ENCODE results near the gene MXD3. TPM values are rescaled to one million over a fixed set of nuclear protein-coding genes. Genes with fewer than 3 reads are reported as not detected.
"Not testable (repeated sequence)": the region's sequence is repeated elsewhere in the genome, so short reads cannot be mapped to it uniquely, and the experiment has no call there.

Gene MXD3, protein sequence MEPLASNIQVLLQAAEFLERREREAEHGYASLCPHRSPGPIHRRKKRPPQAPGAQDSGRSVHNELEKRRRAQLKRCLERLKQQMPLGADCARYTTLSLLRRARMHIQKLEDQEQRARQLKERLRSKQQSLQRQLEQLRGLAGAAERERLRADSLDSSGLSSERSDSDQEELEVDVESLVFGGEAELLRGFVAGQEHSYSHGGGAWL
- total RNA-seq: 1 to 10 TPM; 5.4 to 6.1 TPM
- long read RNA-seq, donor 1, partial matches to known transcripts: 0 of 1 reads
- long read RNA-seq, donor 1, other reads (novel, unspliced or antisense): 1 of 1 reads
- long read RNA-seq, donor 2, partial matches to known transcripts: 0 of 2 reads
- long read RNA-seq, donor 2, other reads (novel, unspliced or antisense): 1 of 2 reads

DNA sequence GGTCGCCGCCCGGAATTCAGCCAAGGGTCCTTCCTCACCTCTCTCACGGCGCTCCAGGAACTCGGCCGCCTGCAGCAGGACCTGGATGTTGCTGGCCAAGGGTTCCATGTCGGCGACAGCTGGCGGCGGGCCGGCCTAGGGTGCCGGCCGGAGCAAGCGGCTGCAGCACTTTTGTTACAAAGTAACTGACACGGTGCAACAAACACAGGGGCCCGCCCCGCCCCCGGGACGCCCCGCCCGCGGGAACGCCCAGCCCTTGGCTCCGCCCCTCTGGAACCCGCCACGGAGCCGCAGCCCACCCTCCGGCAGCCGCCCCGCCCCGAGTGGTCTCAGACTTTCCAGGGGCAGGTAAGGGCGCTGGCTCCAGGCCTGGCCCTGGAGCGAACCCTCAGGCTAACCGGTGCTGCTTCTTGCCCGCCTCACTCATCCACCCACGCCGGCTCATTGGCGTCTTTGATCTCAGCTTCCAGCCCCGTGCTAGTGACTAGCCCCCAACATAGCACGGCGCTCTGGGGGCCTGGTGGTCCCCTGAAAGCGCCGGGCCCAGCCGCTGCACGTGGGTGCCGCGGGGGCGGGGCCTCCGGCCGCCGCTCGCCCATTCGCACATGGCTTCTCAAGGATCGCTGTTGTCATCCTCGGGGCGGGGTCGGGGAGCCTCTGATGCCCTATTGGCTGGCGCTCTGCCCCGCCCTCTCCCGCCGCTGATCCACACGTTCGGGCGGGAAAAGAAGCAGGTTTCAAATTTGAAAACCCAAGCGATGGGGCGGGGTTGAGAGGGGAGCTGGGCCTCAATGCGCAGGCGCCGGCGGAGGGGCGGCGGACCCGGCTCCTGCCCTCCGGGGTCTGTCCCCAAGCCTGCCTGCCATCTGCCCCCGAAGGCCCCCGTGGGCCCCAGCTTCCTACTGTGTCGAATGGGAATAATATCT, at the start of gene MXD3:
Gene MXD3 (minus strand): TSS at position 176 of the 926 bp plus-strand sequence. CDS start 68 bp downstream, at position 108.
- intact Hi-C loops (cut with DNase I): loop anchor here in 1 of 2 donors (10.0 kb wide), 1 partner anchor 73 kb away; the partner anchor contains the start of gene SLC34A1
- peak; percentile 99 for DNase-seq (ENCODE audit: low spot score)

DNA sequence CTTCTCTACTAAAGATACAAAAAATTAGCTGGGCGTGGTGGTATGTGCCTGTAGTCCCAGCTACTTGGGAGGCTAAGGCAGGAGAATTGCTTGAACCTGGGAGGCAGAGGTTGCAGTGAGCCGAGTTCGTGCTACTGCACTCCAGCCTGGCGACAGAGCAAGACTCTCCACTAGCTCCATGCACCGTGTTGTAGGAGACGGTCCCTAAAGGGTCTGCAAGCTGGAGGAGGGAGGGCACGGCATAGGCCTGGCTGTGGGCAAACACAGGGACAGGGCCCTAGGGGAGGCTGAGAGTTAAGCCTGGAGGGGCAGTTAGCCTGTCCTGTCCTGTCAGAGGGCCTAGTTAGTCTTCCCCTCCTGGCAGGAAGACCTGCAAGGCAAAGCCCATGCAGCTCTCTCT, 49.0 kb upstream of the MXD3 start:
- DNase-seq (ENCODE audit: low spot score); intact Hi-C loops (cut with DNase I): not testable (repeated sequence)

DNA sequence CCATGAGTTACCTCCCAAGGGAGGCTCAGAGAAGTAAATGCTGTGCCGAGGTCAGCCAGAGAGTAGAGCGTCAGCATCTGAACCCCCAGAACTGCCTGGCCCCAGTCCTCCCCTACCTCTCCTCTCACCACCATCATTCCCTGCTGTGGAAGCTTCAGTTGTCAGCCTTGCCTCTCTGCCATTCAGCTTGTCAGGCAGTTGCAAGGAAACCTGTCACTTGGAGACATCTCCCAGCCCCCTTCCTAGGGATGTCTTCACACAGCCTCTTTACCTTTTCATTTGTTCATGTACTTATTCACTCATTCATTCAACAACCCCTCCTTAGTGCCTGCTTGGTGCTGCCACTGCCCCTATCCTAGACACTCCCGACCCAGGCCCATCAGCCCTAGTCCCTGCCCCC, 48.2 kb upstream of the MXD3 start:
- intact Hi-C loops (cut with DNase I): no loop called here
- no peak for DNase-seq (ENCODE audit: low spot score)

DNA sequence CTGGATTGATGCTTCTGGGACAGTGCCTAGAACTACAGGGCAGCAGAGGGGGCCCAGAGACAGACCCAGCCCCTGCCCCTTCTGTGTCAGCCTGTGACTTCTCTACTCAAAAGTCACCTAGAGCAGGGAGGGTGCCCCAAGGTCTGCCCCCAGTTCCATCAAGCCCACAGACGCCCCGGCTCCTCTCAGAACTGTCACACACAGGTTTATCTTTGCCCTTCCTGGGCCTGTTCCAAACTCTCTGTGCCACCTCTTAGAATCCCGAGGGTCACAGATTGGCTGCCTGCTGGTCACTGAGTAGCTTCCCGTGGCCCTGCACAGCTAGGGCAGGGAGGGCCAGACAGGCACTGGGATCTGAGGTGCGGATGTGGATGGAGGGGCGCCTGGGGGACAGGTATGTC, 47.8 kb upstream of the MXD3 start:
- peak; percentile 66 for DNase-seq (ENCODE audit: low spot score)
- intact Hi-C loops (cut with DNase I): no loop called here

DNA sequence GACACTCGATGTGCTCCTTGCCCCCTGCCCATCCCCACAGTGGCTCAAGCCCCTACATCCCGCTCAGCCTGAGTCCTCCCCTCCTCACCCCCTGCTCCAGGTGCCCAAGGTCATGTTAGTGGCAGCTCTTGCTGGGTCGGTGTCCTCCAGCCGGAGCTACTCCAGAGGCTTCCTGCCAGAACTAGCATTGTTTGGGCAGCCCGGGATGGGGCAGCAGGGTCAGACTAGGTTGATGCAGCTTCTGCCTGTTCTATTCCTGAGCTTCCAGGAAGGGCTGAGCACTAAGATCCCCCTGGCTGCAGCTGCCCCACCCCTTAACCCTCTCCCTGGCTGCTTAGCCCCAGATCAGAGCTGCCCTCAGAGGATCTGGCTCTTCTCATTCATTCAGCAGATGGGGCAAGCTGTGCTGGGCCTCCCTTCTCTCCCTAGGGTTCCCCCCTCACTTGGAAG, 46.7 kb upstream of the MXD3 start:
- intact Hi-C loops (cut with DNase I): no loop called here
- peak; percentile 31 for DNase-seq (ENCODE audit: low spot score)

DNA sequence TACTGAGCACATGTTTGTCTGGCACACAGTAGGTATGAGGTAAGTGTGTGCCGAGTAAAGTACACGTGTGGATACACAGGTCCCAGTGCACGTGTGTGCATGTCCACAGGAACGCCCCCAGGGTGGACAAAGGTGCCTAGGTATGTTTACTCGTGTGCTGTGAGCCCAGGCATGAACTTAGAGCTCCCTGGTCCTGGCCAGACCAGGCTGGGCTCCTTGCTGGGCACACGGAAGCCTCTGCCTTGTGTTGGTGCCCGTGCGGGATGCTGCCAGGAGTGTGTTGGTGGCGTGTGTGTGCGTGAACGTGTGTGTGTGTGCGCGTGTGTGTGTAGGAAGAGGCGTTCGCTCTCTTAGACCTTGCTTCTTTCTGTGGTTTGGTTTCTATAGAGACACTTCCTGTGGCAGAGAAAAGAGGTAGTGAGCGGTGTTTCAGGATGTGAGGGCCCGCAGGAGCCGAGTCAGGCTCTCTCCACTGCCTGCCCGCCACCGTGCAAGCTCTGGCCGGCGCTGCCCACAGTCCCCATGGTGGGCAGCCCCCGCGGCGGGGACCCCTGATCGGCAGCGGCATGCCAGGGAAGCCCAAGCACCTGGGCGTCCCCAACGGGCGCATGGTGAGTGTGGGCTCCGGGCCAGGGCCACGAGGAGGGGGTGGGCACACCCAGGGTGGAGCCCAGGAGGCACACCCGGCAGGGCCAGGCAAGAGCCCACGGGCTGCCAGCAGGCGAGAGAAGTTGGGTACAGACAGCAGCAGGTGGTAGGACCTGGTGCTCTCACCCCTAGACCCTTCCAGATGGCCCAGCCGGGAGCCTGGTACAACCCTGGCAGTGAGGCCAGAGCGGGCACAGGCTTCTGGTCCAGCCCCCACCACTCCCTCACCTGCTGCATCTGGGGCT, 46.0 kb upstream of the MXD3 start, which contains the start of gene RGS14:
Gene RGS14 (plus strand): TSS at position 466 of the 893 bp plus-strand sequence. CDS start 101 bp downstream, at position 567.
- DNase-seq (ENCODE audit: low spot score): peak; percentile 86
- intact Hi-C loops (cut with DNase I): no loop called here

DNA sequence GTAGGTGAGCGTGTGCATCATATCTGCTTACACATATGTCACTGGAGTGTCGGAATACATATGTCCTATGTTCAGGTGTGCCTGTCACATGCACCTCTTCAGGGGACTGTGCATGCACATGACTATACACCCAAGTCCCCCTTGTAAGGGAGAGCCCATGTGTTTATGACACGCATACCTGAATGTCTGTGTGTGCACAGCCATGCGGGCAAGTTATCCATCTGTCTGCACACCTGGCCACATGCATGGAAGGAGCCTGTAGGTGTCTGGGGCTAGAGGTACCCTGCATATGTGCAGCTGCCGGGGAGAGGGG, 45.4 kb upstream of the MXD3 start:
- intact Hi-C loops (cut with DNase I): no loop called here
- DNase-seq (ENCODE audit: low spot score): no peak

DNA sequence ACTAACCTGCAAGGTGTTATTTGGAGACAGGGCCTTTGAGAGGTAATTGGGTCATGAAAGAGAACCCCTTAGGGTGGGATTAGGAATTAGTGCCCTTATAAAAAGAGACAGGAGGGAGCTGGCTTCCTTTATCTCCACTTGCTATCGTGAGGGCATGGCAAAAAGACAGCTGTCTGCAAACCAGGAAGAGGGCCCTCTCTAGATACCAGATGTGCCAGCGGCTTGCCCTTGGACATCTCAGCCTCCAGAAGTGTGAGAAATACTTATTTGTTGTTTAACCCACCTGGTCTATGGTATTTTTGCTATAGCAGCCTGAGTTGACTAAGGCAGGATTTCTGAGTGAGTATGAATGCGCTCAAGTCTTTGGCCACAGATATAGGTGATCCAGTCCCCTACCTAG, 45.0 kb upstream of the MXD3 start:
- intact Hi-C loops (cut with DNase I): no loop called here
- DNase-seq (ENCODE audit: low spot score): no peak

DNA sequence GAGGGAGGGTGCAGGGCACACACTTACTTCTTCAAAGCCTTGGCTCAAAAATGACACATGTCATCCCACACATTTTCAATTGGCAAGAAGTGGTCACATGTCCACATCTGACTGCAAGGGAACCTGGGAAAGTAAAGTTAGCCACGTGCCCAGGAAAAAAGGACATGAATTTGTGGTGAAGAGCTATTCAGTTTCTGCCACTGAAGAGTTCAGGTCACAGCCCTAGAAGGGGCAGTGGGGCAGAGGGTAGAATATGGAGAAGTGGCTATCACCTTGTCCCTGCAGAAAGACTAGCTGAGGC, 44.1 kb upstream of the MXD3 start:
- DNase-seq (ENCODE audit: low spot score): no peak
- intact Hi-C loops (cut with DNase I): no loop called here

DNA sequence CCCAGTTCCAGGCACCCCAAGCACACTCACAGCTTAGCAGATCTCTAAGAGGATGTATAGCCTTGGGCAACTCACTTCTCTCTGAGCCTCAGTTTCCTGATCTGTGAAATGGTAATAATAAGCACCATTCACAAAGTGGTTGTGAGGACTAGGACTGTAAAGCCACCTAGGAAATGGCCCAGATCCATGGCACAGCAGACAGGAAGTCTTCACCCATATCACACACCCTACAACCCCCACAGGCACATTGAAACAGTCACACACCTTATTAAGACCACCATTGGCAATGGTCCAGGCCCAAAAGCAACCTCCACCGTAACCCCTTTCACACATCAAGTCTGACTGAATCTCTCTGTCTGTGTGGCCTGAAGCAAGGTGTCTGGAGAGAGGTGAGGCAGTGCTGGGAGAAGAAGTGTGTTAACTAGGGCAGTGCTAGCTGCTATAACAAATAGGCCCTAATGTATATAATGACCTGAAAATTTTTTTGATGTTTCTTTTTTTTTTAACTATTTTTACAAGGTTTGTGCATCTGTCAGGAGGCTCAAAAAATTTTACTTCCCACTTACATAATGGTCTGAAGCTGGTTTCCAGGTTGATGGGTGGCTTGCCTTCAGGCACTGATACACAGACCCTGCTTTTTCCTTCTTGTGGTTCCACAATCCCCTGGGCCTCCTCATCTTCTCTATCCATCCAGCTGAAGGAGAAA, 43.6 kb upstream of the MXD3 start:
- intact Hi-C loops (cut with DNase I): no loop called here
- DNase-seq (ENCODE audit: low spot score): peak; percentile 11

DNA sequence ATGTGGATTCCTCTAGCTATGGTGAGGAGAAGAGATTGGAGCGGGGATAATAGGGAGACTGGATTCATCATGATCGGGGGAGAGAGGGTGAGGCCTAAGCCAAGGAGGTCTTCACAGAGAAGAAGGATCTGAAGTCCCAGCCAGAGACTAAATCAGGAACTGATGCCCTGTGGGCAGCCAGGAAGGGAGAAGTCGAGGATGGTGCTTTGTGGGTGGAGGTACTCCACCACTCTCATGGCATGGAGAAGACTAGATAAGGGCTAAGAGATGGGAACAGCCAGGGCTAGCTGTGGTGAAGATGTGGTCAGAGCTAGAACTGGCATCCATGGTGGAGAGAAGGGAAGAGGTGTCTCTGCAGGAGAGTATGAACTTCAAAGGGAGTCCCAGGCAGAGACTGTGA, 43.0 kb upstream of the MXD3 start:
- DNase-seq (ENCODE audit: low spot score): no peak
- intact Hi-C loops (cut with DNase I): no loop called here

DNA sequence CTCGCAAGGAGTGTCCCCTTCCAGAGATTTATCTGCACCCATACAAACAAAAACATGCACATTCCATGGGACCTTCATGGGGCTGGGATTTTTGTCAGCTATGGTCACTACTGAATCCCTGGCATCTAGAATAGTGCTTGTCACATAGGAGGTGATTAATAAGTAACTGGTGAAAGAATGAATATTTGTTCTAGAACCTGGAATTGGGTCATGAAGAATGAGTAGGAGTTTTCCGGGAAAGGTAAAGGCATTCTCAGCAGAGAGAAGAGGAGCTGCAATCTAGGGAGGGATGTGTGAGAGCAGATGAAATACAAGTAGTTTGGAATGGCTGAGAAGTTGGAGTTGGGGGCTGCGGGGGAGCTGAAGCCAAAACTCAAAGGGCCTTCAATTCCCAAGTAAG, 42.6 kb upstream of the MXD3 start:
- no peak for DNase-seq (ENCODE audit: low spot score)
- intact Hi-C loops (cut with DNase I): no loop called here

DNA sequence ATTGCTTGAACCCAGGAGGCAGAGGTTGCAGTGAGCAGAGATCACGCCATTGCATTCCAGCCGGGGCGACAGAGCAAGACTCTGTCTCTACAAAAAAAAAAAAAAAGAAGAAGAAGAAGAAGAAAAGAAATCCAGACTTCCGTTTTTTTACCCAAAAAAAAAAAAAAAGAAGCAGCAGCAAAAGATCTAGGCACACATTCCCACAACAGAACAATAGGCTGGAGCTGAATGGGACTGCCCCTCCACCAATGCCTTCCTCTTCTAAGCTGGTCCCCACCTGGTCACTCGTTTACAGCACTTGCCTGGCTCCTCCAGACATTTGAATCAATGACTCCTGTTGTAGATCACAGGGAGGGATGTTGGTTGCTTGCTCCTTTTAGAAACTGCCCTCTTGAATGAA, 41.4 kb upstream of the MXD3 start:
- intact Hi-C loops (cut with DNase I): no loop called here
- DNase-seq (ENCODE audit: low spot score): no peak

DNA sequence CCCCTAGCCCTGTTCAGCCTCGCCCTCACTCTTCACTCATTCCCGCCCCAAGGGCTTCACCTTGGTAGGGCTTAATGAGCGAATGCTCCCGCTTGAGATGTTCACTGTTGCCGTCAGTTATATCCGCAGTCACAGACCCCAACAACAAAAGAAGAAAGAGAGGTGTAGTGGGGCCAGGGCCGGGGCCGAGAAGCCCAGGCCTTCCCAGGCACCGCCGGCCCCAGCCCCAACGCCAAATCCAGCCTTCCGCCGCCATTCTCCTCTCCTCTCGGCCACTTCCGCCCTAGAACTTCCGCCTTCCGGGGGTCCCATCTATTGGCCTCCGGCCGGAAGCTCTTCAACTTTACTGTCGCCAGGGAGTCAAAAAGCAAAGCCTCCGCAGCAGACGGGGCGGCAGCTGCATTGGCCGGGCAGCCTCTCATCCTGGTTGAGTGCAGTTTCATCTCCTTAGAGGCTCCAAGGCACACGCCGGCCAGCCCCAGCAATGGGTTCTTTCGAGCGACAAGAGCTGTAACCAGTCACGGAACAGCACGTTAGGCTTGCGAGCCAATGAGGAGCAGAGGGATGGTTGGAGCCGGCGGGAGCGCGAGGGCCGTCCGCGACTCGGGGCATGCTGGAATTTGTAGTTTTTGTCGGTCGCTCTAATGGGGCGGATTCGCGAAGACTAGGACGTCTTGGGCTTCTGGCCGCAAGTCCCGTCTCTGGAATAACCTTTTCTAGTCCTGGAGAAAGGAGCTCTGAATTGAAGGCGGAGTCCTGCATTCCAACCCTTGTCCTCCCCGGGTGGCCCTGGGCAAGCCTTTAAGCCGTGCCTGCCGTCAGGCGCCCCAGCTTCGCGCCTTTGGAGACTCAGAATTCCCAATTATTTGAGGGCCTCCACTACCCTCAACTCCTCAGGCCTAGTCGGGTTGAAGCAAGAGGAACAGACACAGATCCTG, 40.0 kb upstream of the MXD3 start, which contains the start of gene LMAN2:
Gene LMAN2 (minus strand): TSS at position 277 of the 938 bp plus-strand sequence. CDS start 21 bp downstream, at position 256.
- intact Hi-C loops (cut with DNase I): no loop called here
- DNase-seq (ENCODE audit: low spot score): peak; percentile 97

DNA sequence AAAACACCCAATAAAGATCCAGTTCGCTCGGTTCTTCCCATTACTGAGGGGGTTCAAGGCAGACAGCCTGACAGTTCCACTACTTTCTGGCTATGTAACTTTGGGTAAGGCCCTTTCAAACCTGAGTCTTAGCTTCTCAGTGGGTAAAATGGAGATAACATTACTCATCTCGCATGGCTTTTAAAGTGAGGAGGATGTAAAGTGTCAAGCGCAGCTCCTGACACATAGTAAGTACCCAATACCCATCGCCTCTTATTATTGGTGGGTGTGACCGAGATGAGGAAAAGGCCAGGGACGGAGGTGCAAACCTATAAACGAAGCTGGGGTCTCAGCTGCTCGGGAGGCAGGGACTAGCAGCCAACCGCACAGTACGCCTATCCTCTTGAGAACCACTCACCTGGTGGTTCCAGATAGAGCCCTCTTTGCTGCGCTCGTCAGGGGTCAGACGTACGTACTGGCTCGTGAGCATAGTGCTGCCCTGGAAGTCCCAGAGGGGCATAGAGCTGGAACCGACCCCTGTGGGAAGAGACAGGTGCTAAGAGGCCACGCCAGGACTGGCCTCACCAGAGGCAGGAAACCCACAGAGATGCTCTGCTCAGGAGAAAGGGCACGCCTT, 39.2 kb upstream of the MXD3 start:
- DNase-seq (ENCODE audit: low spot score): peak; percentile 67
- intact Hi-C loops (cut with DNase I): no loop called here

DNA sequence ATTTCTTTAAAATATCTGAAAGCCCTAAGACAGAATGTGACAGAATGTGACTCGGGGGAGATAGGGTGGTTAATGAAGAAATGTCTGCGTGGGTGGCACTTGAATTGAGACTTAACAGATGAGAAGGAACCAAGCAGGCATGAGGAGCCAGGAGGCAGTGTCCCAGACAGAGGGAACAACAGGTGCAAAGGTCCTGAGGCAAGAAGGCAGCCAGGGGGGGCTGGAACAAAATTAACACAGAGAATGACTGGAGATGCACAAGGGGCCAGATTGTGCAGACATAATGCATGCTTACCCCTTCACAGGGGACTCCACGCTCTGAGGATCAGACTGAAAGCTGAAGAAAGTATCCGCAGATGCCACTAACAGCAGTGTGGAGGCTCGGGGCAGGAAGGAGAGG, 38.1 kb upstream of the MXD3 start:
- intact Hi-C loops (cut with DNase I): no loop called here
- DNase-seq (ENCODE audit: low spot score): peak; percentile 34

DNA sequence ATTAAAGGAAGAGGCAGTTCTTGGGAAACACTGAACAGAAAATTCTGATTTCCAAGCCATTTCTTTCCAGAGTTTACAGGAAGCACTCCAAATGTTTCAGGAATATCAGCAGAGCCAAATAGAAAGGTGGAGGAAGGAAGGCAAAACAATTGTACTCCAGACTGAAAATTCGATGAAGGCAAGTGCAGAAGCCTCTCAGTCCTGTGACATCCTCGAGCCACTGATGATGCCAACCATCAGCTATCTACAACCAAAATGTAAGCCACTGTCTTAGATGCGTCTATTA, 37.6 kb upstream of the MXD3 start:
- intact Hi-C loops (cut with DNase I): no loop called here
- DNase-seq (ENCODE audit: low spot score): no peak

DNA sequence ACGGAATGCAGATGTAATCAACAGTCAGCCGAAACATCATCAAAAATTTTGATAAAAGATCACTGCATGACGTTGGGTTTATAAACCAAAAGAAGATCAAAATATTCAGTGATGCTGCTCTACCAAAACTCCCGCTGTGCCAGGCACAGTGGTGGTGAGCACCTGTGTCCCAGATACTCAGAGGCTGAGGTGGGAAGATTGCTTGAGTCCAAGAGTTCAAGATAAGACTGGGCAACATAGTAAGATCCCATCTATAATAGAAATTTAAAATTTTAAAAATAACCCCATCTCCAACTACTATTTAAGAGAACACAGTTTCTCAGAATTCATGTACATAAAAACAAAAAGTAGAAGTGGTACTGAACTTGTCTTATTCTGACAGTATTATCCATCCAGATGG, 36.0 kb upstream of the MXD3 start:
- DNase-seq (ENCODE audit: low spot score): no peak
- intact Hi-C loops (cut with DNase I): no loop called here

Measured in posterior vena cava (tissue), 2 donors.